Hepatocyte (in vitro differentiated cells): ENCODE data around the gene TINCR.

Experiments
- CTCF ChIP-seq: fragments of 200-600 bp; sonication (generic); IDR thresholded peaks from 2 replicates; pipeline ENCODE4 v1.5.1; 2016; ENCODE audit warnings: antibody characterized with exemption, mild to moderate bottlenecking; ENCODE audit not compliant: poor library complexity
- EZH2 ChIP-seq: fragments of 200-600 bp; sonication (generic); IDR thresholded peaks from 2 replicates; pipeline ENCODE4 v1.6.1; 2016; ENCODE audit warnings: antibody characterized with exemption, mild to moderate bottlenecking, borderline replicate concordance

- TF ChIP-seq EZH2 (no peak), CTCF (no peak)
Measured at GRCh38 chr19:5585461-5586299, 17.9 kb upstream of the TINCR start.
